IPS DF 4.7 (cell line): Measurements from ENCODE around the gene MOGAT2.
"Not testable (repeated sequence)": the region's sequence is repeated elsewhere in the genome, so short reads cannot be mapped to it uniquely, and the experiment has no call there.

Source experiments
- DNase-seq: peaks from one replicate; pipeline ENCODE4 v3.0.0-alpha.2; 2013; ENCODE audit warnings: low spot score; ENCODE audit errors: extremely low read depth

MOGAT2 gene

DNA sequence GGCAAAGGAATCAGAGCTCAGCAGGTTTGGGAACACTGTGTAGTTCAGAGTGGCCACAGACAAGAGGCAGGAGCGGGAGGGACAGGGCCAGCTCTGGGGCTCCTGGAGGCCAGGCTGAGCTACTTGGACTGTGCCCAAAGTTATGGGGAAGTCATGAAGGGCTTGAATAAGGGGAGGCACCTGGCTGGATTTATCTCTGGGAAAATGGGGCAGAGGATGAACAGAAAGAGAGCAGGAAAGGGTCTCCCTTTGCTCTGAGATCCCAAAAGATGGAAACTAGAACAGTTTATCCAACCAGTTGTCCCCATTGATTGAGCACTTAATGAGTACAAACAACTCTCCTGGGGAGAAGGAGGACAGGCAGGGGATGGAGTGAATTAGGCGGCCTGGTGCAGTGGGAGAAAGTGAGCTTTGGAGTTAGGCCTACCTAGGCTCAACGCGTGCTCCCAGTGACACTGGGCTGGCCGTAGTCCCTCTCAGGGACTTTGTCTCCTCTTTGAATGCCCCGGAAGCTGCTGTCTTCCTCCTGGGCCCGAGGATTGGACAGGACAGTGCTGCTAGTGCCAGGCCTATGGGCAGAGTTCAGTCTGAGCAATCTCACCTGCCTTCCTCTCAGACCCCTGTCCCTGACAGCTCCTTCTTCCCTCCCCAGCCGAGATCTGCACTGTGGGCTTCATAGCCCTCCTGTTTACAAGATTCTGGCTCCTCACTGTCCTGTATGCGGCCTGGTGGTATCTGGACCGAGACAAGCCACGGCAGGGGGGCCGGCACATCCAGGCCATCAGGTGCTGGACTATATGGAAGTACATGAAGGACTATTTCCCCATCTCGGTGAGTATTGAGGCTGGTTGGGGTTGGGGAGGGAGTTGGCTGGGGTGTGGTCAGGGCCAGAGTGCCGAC lies 2.0 kb downstream of the MOGAT2 start:
- DNase-seq, result no peak

DNA sequence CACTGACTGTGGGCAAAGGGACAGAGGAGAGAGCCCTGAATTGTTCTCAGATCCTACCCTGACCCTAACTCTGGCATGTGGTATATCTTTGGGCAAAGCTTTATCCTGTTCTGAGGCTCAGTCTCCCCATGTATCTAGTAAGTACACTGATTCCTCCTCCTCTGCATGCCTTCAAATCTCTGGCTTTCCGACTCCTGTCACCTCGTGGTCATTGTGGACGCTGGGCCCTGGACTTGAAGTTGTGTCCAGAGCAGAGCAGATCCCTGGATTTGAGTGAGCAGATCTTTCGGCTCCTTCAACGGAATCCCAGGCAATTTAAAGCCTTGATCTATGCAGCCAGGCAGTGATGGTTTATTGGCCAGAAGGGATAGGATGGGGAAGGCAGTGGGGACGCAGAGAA lies 3.0 kb downstream of the MOGAT2 start:
- DNase-seq, result no peak

DNA sequence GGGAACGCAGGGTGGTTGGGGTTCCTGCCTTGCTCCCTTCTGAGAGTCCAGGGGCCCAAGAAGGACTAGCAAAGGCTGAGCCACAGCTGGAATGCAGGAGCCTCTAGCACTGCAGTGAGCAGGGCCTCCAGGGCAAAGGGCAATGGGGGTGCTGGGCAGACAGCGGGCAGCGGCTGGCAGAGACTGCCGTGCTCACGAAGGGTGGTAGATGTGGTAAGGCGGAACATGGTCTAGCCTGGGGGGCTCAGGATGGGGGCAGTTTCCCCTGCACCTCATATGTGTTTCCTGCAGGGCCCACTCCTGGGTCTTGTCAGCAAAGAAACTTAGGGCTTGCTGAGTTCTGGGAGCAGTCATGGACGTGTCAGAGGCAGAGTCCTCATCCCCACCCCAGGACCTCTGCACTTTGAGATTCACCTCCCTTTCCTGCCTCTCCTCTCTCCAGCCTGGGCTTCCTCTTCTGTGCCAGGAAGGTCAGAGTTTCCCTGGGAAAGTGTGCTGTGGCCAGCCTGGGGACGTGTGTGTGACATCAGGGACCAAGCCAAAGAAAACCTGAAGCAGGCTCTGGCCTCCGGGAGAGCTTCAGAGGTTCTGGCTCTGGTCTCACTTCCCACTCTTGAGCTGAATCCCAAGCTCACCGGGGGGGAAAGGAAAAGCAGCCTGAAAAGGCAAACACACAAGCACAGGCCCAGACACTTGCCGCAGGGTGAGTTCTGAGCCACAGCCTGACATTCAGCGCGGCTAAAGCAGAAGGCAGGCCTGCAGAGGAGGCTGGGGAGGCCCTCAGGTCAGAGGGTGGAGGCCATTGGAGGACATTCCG lies 4.4 kb downstream of the MOGAT2 start:
- no peak for DNase-seq

DNA sequence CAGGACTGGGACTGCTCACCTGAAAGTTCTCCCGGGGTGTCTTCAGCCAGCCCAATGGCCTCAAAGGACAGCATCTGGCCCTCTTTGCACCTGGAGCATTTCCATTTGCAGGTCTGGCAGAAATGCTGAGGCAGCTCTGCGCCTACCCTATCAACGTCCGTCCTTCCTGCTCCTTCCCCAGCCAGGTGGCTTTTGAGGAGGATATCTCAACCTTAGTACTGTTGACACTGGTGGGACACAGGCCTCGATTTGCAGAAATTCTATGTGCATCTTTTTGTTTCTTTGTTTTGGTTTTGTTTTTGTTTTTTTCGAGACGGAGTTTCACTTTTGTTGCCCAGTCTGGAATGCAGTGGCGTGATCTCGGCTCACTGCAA lies 5.0 kb downstream of the MOGAT2 start:
- DNase-seq, result no peak

DNA sequence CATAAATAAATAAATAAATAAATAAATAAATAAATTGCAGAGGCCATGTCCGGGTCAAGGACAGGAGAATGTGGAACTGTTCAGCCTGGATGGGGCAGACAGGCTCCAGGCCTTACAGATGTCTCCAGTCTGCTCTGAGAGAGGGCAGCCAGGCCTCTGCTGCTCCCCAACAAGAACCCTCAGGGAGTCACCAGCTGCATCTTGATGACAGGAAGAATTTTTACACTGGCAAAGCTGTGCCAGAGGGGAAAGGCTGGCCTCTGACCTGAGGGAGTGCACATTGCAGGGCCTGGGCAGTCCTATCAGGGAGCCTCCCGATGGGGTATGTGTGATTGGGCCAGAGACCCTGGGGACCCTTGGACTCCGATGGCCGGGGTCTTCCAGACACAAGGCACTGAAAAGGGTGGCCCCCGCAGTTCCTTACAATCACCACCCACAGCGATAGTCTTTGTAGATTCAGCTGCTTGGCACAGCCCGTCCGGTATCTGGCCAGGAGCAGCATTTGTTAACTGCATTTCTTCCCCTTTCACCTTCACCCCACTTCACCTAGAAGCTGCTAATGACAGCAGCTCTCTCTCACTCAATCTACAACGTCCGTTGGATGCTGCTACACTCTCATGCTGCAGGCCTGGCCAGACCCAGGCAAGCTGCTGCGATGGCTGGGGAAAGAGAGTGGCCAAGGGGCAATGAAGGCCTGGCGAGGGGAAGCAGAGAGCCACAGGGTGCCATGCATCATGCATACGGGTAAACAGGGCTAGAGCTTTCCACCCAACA lies 8.1 kb downstream of the MOGAT2 start:
- no peak for DNase-seq

DNA sequence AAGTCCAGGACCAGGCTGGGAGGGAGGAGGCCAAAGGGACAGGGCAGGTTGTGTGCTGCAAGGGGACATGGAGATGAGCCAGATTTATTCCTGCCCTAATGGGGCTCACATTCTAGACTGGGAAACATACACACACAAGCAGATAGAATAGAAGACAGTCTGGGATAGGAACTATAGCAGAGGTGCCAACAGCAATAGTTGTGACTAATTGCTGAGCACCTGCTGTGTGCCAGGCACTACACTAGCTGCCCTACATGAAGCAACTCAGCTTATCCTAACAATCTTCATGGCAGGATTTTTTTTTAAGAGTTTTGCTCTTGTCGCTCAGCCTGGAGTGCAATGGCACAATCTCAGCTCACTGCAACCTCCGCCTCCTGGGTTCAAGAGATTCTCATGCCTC lies 11.4 kb downstream of the MOGAT2 start:
- DNase-seq, result no peak

DNA sequence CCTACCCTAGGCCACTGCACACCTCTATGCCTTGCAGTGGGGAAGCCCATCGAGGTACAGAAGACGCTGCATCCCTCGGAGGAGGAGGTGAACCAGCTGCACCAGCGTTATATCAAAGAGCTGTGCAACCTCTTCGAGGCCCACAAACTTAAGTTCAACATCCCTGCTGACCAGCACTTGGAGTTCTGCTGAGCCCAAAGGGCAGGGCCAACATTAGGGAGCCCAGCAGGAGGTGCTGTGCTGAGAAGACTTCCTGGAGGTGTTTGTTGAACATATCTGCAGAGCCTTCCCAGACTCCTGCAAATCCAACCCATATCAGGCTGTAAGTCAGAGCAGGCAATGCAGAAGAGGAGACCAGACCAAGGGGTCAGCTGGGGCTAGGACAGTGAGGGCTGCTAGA lies 13.5 kb downstream of the MOGAT2 start:
- no peak for DNase-seq

DNA sequence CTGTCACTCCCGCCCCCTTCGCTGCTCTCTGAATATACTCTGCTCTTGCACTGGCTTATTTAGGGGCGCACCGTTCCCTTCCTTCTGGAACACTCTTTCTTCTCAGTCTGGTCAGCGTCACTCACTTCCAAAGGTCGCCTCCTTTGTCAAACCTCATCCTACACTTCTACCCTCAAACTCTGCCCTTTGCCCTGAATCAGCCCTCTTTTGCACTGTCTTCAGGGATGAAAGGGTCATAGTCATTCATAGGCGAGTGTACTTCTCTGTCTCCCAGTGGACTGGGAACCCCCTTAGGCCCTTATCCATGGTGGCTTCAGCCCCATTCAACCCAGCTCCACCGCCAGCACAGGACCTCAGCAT lies 15.4 kb downstream of the MOGAT2 start:
- DNase-seq, result no peak

DNA sequence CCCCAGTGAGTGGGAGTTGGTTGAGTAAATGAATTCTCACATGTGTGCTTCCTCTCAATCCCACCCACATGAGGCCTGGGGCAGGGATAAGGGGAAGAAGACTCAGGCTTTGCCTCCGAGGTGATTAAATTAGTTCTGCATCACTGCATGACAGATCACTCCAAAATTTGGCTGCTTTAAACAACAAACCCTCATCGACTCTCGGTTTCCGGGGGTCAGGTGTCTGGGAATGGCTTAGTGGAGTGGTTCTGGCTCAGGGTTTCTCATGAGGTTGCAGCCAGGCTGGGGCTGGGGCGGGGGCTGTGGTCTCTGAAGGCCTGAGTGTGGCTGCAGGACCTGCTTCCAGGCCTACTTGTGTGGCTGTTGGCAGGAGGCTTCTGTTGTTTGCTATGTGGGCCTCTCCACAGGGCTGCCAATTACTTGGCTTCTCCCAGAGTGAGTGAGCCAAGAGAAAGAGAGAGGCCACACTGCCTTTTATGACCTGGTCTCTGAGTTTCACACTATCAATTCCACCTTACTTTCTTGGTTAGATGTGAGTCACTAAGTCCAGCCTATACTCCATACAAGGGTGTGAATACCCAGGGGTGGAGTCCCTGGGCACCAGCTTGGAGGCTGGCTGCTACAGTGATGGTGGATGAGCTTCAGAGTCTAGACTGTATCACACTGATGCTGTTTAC lies 15.9 kb downstream of the MOGAT2 start:
- DNase-seq, result no peak

DNA sequence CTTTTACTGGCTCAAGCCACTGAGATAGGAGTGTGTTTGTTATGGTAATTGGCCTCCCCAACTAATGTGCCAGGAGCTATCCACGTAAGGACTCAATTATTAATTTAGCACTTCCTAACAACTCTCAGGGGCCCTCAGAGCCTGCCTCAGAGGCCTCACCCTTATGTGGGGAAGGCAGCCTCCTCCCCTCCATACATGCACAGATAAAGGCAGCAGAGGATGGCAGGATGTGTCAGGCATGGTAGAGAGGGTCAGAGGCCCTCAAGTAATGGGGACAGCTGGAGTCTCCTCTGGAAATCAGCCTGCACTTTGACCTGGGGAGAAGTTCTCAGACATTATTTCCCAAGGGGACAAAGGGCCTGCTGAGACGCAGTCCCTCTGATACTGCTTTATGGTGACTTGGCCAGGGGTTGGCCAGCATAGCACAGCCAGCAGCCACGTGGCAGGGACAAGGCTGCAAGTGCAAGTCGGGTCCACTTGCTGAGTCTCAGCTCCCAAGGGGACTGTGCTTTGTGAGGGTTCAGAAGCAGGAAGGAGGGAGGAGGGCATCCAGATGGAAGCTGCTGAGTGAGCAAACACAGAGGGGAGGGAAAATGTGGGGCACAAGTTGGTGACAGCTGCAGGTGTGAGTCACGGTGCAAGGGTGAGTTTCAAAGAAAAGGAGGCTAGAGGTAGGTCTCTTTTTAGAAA lies 17.0 kb downstream of the MOGAT2 start:
- no peak for DNase-seq

DNA sequence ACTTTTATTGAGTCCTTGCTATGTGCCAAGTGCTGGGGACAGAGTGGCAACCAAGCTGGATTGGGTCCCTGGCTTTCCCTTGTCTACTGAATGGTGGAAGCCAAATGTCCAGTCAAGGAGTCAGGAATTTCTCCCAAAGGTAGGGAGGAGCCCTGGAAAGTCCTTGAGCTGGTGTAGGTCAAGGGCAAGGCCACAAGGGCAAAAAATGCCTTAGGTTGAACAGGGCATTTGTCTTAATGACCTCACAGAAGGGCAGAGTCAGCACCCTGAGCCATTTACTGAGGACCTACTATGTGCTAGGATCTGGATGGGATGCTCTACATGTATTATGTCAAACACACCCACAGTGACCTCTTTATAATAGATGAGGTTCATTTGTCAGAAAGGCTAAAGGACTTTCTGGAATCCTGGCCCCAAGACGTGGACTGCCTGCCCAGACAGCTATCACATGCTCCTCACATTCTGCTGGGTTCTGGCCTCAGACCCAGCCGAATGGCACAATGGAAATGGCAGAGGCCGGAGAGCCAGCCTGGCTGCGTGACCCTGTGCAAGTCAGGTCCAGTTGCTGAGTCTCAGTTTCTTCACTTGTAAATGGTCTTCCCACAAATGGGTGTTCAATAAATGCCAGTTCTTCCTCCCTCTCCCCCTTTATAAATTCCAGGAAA lies 17.7 kb downstream of the MOGAT2 start:
- DNase-seq, result no peak

DNA sequence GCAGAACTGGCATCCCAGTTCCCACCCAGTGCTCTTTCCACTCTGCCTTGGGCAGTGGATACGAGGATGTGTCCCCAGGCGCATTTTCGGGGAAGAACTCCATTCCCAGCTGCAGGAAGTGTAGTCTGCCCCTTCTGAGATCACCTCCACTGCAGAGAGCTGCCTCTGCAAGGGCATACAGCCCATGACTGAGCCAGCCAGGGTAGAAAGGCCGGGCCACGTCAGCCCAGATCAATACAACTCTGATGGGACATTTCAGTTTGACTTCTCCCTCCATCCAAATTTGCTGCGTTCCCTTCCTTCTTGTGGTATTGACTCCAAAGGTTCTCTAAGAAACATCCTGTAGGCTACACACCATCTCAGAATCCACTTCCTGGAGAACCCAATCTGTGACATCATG lies 19.7 kb downstream of the MOGAT2 start:
- DNase-seq, result no peak

DNA sequence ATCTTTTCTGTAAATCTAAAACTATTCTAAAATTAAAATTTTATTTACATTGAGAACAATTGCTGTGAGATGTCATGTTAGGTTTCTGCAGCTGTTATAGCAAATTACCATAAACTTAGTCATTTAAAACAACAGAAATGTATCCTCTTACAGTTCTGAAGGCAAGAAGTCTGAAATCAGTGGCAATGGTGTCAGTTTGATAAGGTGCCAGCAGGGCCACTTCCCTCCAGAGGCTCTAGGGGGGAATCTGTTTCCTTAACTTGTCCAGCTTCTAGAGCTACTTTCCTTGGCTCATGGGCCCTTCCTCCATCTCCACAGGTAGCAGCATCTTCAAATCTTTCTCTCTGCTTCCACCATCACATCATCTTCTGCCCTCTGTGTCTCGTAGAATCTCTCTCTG lies 23.0 kb downstream of the MOGAT2 start:
- no peak for DNase-seq

DNA sequence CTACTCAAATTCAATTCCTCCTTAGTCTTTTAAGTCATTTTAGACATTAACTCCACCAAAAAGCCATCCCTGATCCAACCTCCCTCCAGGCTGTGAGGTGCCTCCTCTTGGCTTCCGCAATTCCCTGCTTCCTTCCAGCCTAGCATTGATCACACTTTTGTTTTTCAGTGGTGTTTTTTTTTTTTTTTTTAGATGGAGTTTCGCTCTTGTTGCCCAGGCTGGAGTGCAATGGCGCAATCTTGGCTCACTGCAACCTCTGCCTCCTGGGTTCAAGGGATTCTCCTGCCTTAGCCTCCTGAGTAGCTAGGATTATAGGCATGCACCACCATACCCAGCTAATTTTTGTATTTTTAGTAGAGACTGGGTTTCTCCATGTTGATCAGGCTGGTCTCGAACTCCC lies 25.5 kb downstream of the MOGAT2 start:
- DNase-seq, result not testable (repeated sequence)

DNA sequence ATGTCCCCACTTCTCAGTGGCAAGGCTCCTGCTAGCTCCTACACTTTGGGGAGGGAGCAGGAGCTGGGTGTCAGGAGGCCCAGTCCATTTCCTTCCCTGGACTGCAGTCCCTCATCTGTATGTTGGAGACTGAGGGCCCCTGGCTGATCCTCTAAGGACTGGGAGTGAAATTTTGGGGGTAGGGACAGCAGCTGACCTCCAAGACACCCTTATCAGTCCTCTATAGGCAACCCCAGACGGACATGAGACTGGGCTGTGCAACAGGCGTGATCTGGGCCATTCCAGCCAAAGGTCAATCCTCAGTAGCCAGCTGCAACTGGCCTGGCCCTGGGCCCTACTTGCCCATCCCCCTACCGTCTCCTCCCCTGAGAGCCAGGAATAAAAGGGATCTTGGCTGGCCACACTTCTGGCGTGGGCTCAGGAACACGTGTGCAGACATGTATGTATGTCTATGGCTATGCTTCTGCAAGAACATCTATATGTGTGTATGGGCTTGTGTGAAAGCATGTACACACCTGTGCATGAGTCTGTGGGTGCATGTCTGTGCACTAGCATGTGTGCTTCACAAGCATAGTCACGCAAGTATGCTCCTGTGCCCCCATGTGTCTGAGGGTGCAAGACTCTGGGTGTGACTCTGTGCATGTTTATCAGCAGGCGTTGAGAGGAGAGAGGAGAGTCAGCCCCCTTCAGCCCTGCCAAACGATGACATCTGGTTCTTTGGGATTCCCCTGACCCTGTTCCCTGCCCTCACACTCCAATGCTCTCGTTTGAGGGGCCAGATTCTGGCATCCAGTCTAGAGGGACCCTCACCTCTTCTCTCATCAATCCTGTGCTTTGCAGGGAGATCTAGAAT lies 26.3 kb downstream of the MOGAT2 start:
- DNase-seq, result no peak

DNA sequence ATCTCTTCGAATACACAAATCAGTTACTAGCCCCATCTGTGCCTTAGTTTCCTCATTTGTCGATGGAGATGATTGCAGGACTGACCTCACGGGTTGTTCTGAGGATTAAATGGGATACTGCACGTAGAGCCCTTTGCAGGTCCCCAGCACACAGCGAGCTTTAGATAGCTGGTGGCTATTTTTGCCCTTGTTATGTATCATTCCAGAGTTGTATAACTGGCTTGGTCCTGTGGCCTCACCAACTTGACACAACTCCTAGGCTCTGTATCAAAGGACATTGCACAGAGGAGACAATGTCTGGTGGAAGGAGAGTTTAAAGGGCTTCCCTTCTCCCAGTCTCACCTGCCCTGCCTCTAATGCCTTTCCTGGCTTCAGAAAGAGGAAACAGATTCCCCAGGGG lies 28.2 kb downstream of the MOGAT2 start:
- DNase-seq, result no peak

DNA sequence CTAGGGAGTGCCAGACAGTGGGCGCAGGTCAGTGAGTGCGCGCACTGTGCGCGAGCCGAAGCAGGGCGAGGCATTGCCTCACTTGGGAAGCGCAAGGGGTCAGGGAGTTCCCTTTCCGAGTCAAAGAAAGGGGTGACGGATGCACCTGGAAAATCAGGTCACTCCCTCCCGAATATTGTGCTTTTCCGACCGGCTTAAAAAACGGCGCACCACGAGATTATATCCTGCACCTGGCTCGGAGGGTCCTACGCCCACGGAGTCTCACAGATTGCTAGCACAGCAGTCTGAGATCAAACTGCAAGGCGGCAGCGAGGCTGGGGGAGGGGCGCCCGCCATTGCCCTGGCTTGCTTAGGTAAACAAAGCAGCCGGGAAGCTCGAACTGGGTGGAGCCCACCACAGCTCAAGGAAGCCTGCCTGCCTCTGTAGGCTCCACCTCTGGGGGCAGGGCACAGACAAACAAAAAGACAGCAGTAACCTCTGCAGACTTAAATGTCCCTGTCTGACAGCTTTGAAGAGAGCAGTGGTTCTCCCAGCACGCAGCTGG lies 31.2 kb downstream of the MOGAT2 start:
- not testable (repeated sequence) for DNase-seq

DNA sequence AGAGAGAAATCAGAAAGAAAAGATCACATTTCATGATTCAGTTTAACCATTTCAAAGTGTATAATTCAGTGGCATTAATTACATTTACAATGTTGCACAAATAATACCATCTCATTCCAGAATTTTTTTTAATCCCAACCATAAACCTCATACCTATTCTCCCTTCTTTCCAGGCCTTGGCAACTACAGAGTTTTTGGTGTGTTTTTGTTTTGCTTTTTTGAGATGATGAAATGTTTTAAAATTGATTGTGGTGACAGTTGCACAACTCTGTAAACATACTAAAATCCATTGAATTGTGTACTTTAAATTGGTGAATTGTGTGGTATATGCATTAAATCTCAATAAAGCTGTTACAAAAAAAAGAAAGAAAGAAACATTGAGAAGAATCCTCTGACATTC lies 37.3 kb downstream of the MOGAT2 start:
- not testable (repeated sequence) for DNase-seq

DNA sequence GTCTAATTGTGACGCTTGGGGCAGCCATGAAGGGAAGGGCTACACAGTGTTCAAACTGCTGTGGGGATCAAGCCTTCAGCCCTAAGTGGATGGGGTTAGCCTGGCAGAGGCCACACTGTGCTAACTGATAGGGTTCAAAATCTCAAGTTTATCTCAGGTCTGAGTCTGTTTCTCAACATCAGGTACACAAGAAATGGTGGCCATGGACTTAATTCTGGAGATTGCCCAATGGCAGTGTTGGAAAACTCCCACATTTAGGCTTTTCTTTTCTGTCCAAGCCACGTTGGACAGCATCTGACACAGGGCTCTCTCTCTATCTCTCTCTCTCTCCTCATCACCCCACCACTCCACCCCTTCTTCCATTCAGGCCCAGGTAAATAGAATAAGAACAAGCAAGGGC lies 40.0 kb downstream of the MOGAT2 start:
- no peak for DNase-seq
